NCI-H345 (cell line): Measurements from ENCODE around the gene PDZRN4.
A peak's percentile ranks its signal among the peaks of the same experiment; 100 is the strongest.
"Not testable (repeated sequence)": the region's sequence is repeated elsewhere in the genome, so short reads cannot be mapped to it uniquely, and the experiment has no call there.

ENCODE experiments used
- DNase-seq: peaks from one replicate; lab custom pipeline; 2025; lab: John Stamatoyannopoulos, UW

PDZRN4 gene

GRCh38 chr12:41217727-41218126 is 29.6 kb downstream of the PDZRN4 start:
- no peak for DNase-seq

- no peak for DNase-seq
These were observed 32.8 kb downstream of the PDZRN4 start for GRCh38 chr12:41220931-41221330.

GRCh38 chr12:41221491-41221890 is 33.4 kb downstream of the PDZRN4 start:
- no peak for DNase-seq

GRCh38 chr12:41223600-41223999 is 35.5 kb downstream of the PDZRN4 start:
- DNase-seq = no peak

GRCh38 chr12:41224066-41224465 is 35.9 kb downstream of the PDZRN4 start:
- no peak for DNase-seq

- no peak for DNase-seq
These were observed 37.1 kb downstream of the PDZRN4 start for GRCh38 chr12:41225179-41225578.

GRCh38 chr12:41228066-41228820 is 40.1 kb downstream of the PDZRN4 start:
- no peak for DNase-seq

- no peak for DNase-seq
These were observed 42.6 kb downstream of the PDZRN4 start for GRCh38 chr12:41230756-41231155.

GRCh38 chr12:41234692-41235091 is 46.6 kb downstream of the PDZRN4 start:
- DNase-seq = no peak

- DNase-seq = no peak
These were observed 54.5 kb downstream of the PDZRN4 start for GRCh38 chr12:41242603-41243002.

- DNase-seq = no peak
These were observed 60.3 kb downstream of the PDZRN4 start for GRCh38 chr12:41248391-41248790.

- DNase-seq = no peak
These were observed 62.6 kb downstream of the PDZRN4 start for GRCh38 chr12:41250748-41251147.

- DNase-seq = no peak
These were observed 66.1 kb downstream of the PDZRN4 start for GRCh38 chr12:41254004-41254914.

GRCh38 chr12:41263196-41263595 is 75.1 kb downstream of the PDZRN4 start:
- not testable (repeated sequence) for DNase-seq

GRCh38 chr12:41264281-41264680 is 76.2 kb downstream of the PDZRN4 start:
- no peak for DNase-seq

- no peak for DNase-seq
These were observed 80.9 kb downstream of the PDZRN4 start for GRCh38 chr12:41269056-41269455.

- no peak for DNase-seq
These were observed 83.4 kb downstream of the PDZRN4 start for GRCh38 chr12:41271489-41271888.

- DNase-seq = no peak
These were observed 86.5 kb downstream of the PDZRN4 start for GRCh38 chr12:41274643-41275042.

- peak; percentile 22 for DNase-seq
These were observed 89.2 kb downstream of the PDZRN4 start for GRCh38 chr12:41277100-41277945.

- DNase-seq = peak; percentile 6
These were observed 89.8 kb downstream of the PDZRN4 start for GRCh38 chr12:41277946-41278267.

- not testable (repeated sequence) for DNase-seq
These were observed 92.4 kb downstream of the PDZRN4 start for GRCh38 chr12:41280341-41281095.

- DNase-seq = not testable (repeated sequence)
These were observed 97.3 kb downstream of the PDZRN4 start for GRCh38 chr12:41285470-41285869.
